Measurements from ENCODE around the gene ENO2. TPM values are rescaled to one million over a fixed set of nuclear protein-coding genes. Genes with fewer than 3 reads are reported as not detected.

Gene ENO2
- total RNA-seq, 1 donor from 2014 or later = 33.7 TPM

GRCh38 chr12:6958609-6959057 lies 44.3 kb downstream of the ENO2 start:
- Histone ChIP-seq H3K27me3 (ENCODE audit: control insufficient read depth, insufficient read depth, low read length) (no peaks in the 10 kb centered on the region), H3K4me3 (ENCODE audit: low read depth, low read length) (no peak overlapping the region), H3K36me3 (ENCODE audit: control insufficient read depth, insufficient read depth, low read length) (no peaks in the 10 kb centered on the region)
- no peak for DNase-seq (ENCODE audit: low read depth)
- TF ChIP-seq CTCF (IDR thresholded peaks at IDR 0.05; ENCODE audit: insufficient read depth, low read length, poor library complexity, severe bottlenecking) = no peak

GRCh38 chr12:6959058-6959804 lies 44.9 kb downstream of the ENO2 start:
- DNase-seq (ENCODE audit: low read depth) = no peak
- no peak overlapping the region for H3K4me3 ChIP-seq (ENCODE audit: low read depth, low read length)
- TF ChIP-seq CTCF (IDR thresholded peaks at IDR 0.05; ENCODE audit: insufficient read depth, low read length, poor library complexity, severe bottlenecking) = no peak
- H3K36me3 ChIP-seq (ENCODE audit: control insufficient read depth, insufficient read depth, low read length) = no peaks in the 10 kb centered on the region
- no peaks in the 10 kb centered on the region for H3K27me3 ChIP-seq (ENCODE audit: control insufficient read depth, insufficient read depth, low read length)

GRCh38 chr12:6959805-6960592 lies 45.6 kb downstream of the ENO2 start:
- no peak for DNase-seq (ENCODE audit: low read depth)
- Histone ChIP-seq H3K27me3 (ENCODE audit: control insufficient read depth, insufficient read depth, low read length) (no peaks in the 10 kb centered on the region), H3K4me3 (ENCODE audit: low read depth, low read length) (no peak overlapping the region), H3K36me3 (ENCODE audit: control insufficient read depth, insufficient read depth, low read length) (no peaks in the 10 kb centered on the region)
- TF ChIP-seq CTCF (IDR thresholded peaks at IDR 0.05; ENCODE audit: insufficient read depth, low read length, poor library complexity, severe bottlenecking) = no peak

GRCh38 chr12:6960593-6961277 lies 46.4 kb downstream of the ENO2 start:
- no peak for TF ChIP-seq CTCF (IDR thresholded peaks at IDR 0.05; ENCODE audit: insufficient read depth, low read length, poor library complexity, severe bottlenecking)
- H3K36me3 ChIP-seq (ENCODE audit: control insufficient read depth, insufficient read depth, low read length) = no peaks in the 10 kb centered on the region

GRCh38 chr12:6961278-6961694 lies 46.9 kb downstream of the ENO2 start:
- H3K4me3 ChIP-seq (ENCODE audit: low read depth, low read length) = no peak overlapping the region
- no peak for TF ChIP-seq CTCF (IDR thresholded peaks at IDR 0.05; ENCODE audit: insufficient read depth, low read length, poor library complexity, severe bottlenecking)
- no peaks in the 10 kb centered on the region for H3K27me3 ChIP-seq (ENCODE audit: control insufficient read depth, insufficient read depth, low read length)

More at GRCh38 chr12:6960593-6961277, 46.4 kb downstream of the ENO2 start:
- DNase-seq (ENCODE audit: low read depth) = no peak
- Histone ChIP-seq H3K4me3 (ENCODE audit: low read depth, low read length) (no peak overlapping the region), H3K27me3 (ENCODE audit: control insufficient read depth, insufficient read depth, low read length) (no peaks in the 10 kb centered on the region)

More at GRCh38 chr12:6961278-6961694, 46.9 kb downstream of the ENO2 start:
- H3K36me3 ChIP-seq (ENCODE audit: control insufficient read depth, insufficient read depth, low read length) = no peaks in the 10 kb centered on the region
- DNase-seq (ENCODE audit: low read depth) = no peak

Measured in kidney epithelial cell (primary cell).